ENCODE data around the gene HSPA2. TPM values are rescaled to one million over a fixed set of nuclear protein-coding genes. Genes with fewer than 3 reads are reported as not detected.
"Not testable (repeated sequence)": the region's sequence is repeated elsewhere in the genome, so short reads cannot be mapped to it uniquely, and the experiment has no call there.

The HSPA2 gene
- total and polyA plus RNA-seq, 2 of the 4 experiments (the other 2 are of a cell fraction): 18.4 to 19.7 TPM

DNA sequence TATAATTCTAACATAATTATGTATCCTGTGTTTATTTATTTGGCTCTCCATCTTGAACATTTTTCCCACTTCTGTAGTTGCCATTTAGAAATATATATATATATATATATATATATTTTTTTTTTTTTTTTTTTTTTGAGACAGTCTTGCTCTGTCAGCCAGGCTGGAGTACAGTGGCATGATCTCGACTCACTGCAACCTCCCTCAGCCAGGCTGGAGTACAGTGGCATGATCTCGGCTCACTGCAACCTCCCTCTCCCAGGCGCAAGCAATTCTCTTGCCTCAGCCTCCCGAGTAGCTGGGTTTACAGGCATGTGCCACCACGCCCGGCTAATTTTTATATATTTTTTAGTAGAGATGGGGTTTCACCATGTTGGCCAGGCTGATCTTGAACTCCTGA is 22.9 kb upstream of the HSPA2 start:
- H2AFZ ChIP-seq (replicated peaks; ENCODE audit: low read length, poor library complexity); H2AK9ac ChIP-seq (replicated peaks; ENCODE audit: low read depth, low read length, poor library complexity); H3K14ac ChIP-seq (replicated peaks; ENCODE audit: low read depth, low read length); H3K4me1 ChIP-seq (ENCODE audit: control insufficient read depth, insufficient read depth, low read length); H2BK15ac ChIP-seq (ENCODE audit: low read depth, low read length); H2BK20ac ChIP-seq (ENCODE audit: low read depth, low read length); H4K5ac ChIP-seq (ENCODE audit: low read depth, low read length); H2BK120ac ChIP-seq (ENCODE audit: low read depth, low read length); H4K91ac ChIP-seq (ENCODE audit: insufficient read depth, low read depth, low read length); H3K23ac ChIP-seq (ENCODE audit: low read depth, low read length); H3K4me2 ChIP-seq (ENCODE audit: low read depth, low read length); H3K36me3 ChIP-seq (ENCODE audit: control insufficient read depth, insufficient read depth, low read length); ATAC-seq (ENCODE audit: low read depth); H3K9ac ChIP-seq (ENCODE audit: low read depth, low read length); in situ Hi-C loops (cut with MboI; ENCODE audit: low sequenced_read_pairs); H2BK5ac ChIP-seq (ENCODE audit: low read depth, low read length, poor library complexity, severe bottlenecking); dilution Hi-C loops (cut with HindIII; ENCODE audit: low sequenced_read_pairs, unreplicated experiment); DNase-seq; H3K4me3 ChIP-seq (ENCODE audit: insufficient read depth, low read depth, low read length); H3K27ac ChIP-seq (ENCODE audit: insufficient read depth, low read length); H2AK5ac ChIP-seq (ENCODE audit: low read depth, low read length); POLR2A ChIA-PET (ENCODE audit: unreplicated experiment); H3K9me1 ChIP-seq (ENCODE audit: insufficient read depth, low read length); H3K27me3 ChIP-seq (ENCODE audit: control insufficient read depth, insufficient read depth, low read length); H3K4ac ChIP-seq (ENCODE audit: low read depth, low read length); H3K9me3 ChIP-seq (ENCODE audit: control insufficient read depth, insufficient read depth, low read length); BruUV-seq (replicated peaks); intact Hi-C loops (cut with micrococcal nuclease); H3K56ac ChIP-seq (ENCODE audit: extremely low read depth, insufficient read depth, low read length); H4K8ac ChIP-seq (ENCODE audit: low read depth in 2 of 2, low read length in 2 of 2); H3K18ac ChIP-seq (ENCODE audit: low read depth, low read length): not testable (repeated sequence)
- no CpG with 5 or more reads among the region's 6 CpGs for WGBS, 2 experiments (ENCODE audit: extremely low coverage in 2 of 2, insufficient read length in 1 of 2)
- CTCF ChIA-PET: interaction anchor here (1.1 kb wide), 1 partner anchor 112 kb away, joined by 4 read pairs; no protein-coding TSS in a partner anchor
- Histone ChIP-seq H4K20me1 (ENCODE audit: insufficient read depth, low read length) (peaks cover 90% of the 10 kb centered on the region), H3K79me1 (ENCODE audit: low read depth in 1 of 2, low read length in 2 of 2) (peaks cover 16 to 57% of the 10 kb centered on the region in 2 experiments)
